ENCODE measurements around the gene DRC7. TPM values are rescaled to one million over a fixed set of nuclear protein-coding genes. Genes with fewer than 3 reads are reported as not detected.

The DRC7 gene
- total and polyA plus RNA-seq, 9 of the 15 experiments (the other 6 are each of a cell fraction or from before 2014, with no cell fraction given), result 0.04 to 0.33 (median 0.12) TPM; not detected in 3

DNA sequence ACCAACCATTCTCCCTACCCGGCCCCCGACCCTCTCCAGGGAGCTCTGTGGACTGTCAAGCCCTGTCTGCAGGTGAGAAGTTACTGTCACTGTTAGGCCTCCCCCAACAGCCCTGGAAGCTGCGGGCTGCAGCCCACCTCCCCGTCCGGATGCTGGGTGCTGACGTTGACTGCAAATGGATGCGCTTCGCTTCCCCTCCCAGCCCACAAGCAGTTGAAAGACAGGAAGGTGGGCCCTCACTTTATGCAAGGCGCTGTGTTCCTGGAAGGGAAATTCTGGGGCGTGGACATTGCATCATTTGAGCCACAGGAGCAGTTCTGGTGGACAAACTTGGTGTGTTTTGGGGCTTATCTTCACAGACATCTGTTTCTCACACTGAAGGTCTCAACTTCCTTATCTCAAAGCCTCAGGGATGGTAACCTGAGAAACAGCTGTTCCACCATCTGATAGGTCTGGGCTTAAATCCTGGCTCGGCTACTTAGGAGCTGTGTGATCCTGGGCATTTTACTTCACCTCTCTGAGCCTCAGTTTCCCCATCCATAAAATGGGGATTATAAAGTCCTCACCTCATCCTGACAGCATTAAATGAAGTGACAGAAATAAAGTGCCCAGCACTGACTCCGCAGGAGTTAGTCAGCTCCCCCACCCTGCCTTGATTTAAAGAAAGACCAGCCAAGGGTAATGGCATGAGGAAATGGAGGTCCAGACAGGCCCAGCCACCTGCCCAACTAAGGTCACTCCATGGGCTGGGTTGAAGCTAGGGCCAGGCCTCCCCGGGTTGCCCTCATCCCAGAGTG is 4.6 kb upstream of the DRC7 start (continued):
- TF ChIP-seq RBM25 (IDR thresholded peaks at IDR 0.05; ENCODE audit: low read depth, low read length, severe bottlenecking) (peak; percentile 100), ZNF75A (CRISPR knock-in tag; IDR thresholded peaks at IDR 0.05) (no peak), SMARCA4 (IDR thresholded peaks at IDR 0.05) (peak; percentile 100), U2AF2 (optimal IDR thresholded peaks at IDR 0.05; ENCODE audit: low read depth, low read length) (no peak), TEAD1 (CRISPR knock-in tag; IDR thresholded peaks at IDR 0.05) (peak; percentile 61 to 81; a peak in 3 of 4 replicates), HNRNPK (IDR thresholded peaks at IDR 0.05; ENCODE audit: low read depth, low read length, poor library complexity, severe bottlenecking) (no peak), RAD21 (CRISPR knock-in tag; conservative IDR thresholded peaks at IDR 0.05 in 1 of 2, IDR thresholded peaks at IDR 0.05 in 1 of 2) (peak; percentile 10 to 41; a peak in 2 of 4 replicates), ZNF384 (IDR thresholded peaks at IDR 0.05; ENCODE audit: low read depth, low read length) (peak; percentile 31; the same call in 1 of the 2 replicates), HDAC1 (IDR thresholded peaks at IDR 0.05) (peak; percentile 85 to 98; a peak in 3 of 4 replicates), POLR2A (conservative IDR thresholded peaks at IDR 0.05) (no peak), ZNF444 (CRISPR knock-in tag; IDR thresholded peaks at IDR 0.05) (no peak), SLC30A9 (CRISPR knock-in tag; IDR thresholded peaks at IDR 0.05) (no peak), ZNF24 (IDR thresholded peaks at IDR 0.05) (peak; percentile 90), KDM4B (IDR thresholded peaks at IDR 0.05; ENCODE audit: borderline replicate concordance in 2 of 2, low read depth in 1 of 2) (0 out of 4 replicates have a peak, but pooled peaks of 1 of the 2 experiments have one; percentile 23)
- TF ChIP-seq, protein P1, sequence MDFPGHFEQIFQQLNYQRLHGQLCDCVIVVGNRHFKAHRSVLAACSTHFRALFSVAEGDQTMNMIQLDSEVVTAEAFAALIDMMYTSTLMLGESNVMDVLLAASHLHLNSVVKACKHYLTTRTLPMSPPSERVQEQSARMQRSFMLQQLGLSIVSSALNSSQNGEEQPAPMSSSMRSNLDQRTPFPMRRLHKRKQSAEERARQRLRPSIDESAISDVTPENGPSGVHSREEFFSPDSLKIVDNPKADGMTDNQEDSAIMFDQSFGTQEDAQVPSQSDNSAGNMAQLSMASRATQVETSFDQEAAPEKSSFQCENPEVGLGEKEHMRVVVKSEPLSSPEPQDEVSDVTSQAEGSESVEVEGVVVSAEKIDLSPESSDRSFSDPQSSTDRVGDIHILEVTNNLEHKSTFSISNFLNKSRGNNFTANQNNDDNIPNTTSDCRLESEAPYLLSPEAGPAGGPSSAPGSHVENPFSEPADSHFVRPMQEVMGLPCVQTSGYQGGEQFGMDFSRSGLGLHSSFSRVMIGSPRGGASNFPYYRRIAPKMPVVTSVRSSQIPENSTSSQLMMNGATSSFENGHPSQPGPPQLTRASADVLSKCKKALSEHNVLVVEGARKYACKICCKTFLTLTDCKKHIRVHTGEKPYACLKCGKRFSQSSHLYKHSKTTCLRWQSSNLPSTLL (IDR thresholded peaks at IDR 0.05), result no peak
- TF ChIP-seq, protein P2, sequence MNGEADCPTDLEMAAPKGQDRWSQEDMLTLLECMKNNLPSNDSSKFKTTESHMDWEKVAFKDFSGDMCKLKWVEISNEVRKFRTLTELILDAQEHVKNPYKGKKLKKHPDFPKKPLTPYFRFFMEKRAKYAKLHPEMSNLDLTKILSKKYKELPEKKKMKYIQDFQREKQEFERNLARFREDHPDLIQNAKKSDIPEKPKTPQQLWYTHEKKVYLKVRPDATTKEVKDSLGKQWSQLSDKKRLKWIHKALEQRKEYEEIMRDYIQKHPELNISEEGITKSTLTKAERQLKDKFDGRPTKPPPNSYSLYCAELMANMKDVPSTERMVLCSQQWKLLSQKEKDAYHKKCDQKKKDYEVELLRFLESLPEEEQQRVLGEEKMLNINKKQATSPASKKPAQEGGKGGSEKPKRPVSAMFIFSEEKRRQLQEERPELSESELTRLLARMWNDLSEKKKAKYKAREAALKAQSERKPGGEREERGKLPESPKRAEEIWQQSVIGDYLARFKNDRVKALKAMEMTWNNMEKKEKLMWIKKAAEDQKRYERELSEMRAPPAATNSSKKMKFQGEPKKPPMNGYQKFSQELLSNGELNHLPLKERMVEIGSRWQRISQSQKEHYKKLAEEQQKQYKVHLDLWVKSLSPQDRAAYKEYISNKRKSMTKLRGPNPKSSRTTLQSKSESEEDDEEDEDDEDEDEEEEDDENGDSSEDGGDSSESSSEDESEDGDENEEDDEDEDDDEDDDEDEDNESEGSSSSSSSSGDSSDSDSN (IDR thresholded peaks at IDR 0.05; ENCODE audit: borderline replicate concordance in 1 of 2, low read depth in 2 of 2, low read length in 2 of 2), result 0 out of 4 replicates have a peak, but pooled peaks of 1 of the 2 experiments have one; percentile 32
- TF ChIP-seq, protein P3, sequence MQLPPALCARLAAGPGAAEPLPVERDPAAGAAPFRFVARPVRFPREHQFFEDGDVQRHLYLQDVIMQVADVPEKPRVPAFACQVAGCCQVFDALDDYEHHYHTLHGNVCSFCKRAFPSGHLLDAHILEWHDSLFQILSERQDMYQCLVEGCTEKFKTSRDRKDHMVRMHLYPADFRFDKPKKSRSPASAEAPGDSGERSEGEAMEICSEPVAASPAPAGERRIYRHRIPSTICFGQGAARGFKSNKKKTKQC (CRISPR knock-in tag; IDR thresholded peaks at IDR 0.05), result no peak
- TF ChIP-seq, protein P4, sequence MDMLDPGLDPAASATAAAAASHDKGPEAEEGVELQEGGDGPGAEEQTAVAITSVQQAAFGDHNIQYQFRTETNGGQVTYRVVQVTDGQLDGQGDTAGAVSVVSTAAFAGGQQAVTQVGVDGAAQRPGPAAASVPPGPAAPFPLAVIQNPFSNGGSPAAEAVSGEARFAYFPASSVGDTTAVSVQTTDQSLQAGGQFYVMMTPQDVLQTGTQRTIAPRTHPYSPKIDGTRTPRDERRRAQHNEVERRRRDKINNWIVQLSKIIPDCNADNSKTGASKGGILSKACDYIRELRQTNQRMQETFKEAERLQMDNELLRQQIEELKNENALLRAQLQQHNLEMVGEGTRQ (CRISPR knock-in tag; IDR thresholded peaks at IDR 0.05), result no peak
- TF ChIP-seq, protein P5, sequence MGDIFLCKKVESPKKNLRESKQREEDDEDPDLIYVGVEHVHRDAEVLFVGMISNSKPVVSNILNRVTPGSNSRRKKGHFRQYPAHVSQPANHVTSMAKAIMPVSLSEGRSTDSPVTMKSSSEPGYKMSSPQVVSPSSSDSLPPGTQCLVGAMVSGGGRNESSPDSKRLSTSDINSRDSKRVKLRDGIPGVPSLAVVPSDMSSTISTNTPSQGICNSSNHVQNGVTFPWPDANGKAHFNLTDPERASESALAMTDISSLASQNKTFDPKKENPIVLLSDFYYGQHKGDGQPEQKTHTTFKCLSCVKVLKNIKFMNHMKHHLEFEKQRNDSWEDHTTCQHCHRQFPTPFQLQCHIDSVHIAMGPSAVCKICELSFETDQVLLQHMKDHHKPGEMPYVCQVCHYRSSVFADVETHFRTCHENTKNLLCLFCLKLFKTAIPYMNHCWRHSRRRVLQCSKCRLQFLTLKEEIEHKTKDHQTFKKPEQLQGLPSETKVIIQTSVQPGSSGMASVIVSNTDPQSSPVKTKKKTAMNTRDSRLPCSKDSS (IDR thresholded peaks at IDR 0.05; ENCODE audit: low read depth, partially characterized antibody), result no peak
